Measurements from ENCODE around the gene TATDN2.

- TF ChIP-seq CTCF (conservative IDR thresholded peaks at IDR 0.05) (no peak), ZFX (IDR thresholded peaks at IDR 0.05) (no peak)
Measured at GRCh38 chr3:10303105-10303504, 54.8 kb downstream of the TATDN2 start.

Measured in C4-2B (cell line).